KMS-11 (cell line): Measurements from ENCODE around the gene LSM12.
"Not testable (repeated sequence)": the region's sequence is repeated elsewhere in the genome, so short reads cannot be mapped to it uniquely, and the experiment has no call there.

Source experiments
- H2AFZ ChIP-seq: fragments of 200-600 bp; sonication (generic); 2 replicates; pipeline ENCODE4 v1.6.1; 2016; ENCODE audit warnings: antibody characterized with exemption, mixed run types, low read depth
- H3K27ac ChIP-seq: fragments of 200-600 bp; sonication (generic); 2 replicates; pipeline ENCODE4 v1.6.1; 2016; ENCODE audit warnings: mild to moderate bottlenecking, mixed run types
- H3K27me3 ChIP-seq: fragments of 200-600 bp; sonication (generic); 2 replicates; pipeline ENCODE4 v1.6.1; 2017; ENCODE audit warnings: mild to moderate bottlenecking, low read depth, mixed run types, moderate library complexity; ENCODE audit not compliant: insufficient read depth
- H3K36me3 ChIP-seq: fragments of 200-600 bp; sonication (generic); 2 replicates; pipeline ENCODE4 v1.6.1; 2017; ENCODE audit warnings: mild to moderate bottlenecking, mixed run types; ENCODE audit not compliant: insufficient read depth
- H3K4me1 ChIP-seq: fragments of 200-600 bp; sonication (generic); 2 replicates; pipeline ENCODE4 v1.6.1; 2016; ENCODE audit warnings: mild to moderate bottlenecking, low read depth, mixed run types; ENCODE audit not compliant: poor library complexity, severe bottlenecking
- H3K4me2 ChIP-seq: fragments of 200-600 bp; sonication (generic); 2 replicates; pipeline ENCODE4 v1.7.0; 2016; ENCODE audit warnings: mild to moderate bottlenecking, mixed run types
- H3K4me3 ChIP-seq: fragments of 200-600 bp; sonication (generic); IDR thresholded peaks from 2 replicates; pipeline ENCODE4 v1.6.1; 2017; ENCODE audit warnings: low read depth, low read length, mixed read lengths; ENCODE audit not compliant: insufficient read depth
- H3K79me2 ChIP-seq: fragments of 200-600 bp; sonication (generic); 2 replicates; pipeline ENCODE4 v1.6.1; 2016; ENCODE audit warnings: low read depth, mixed run types; ENCODE audit not compliant: insufficient read depth
- H3K9ac ChIP-seq: fragments of 200-600 bp; sonication (generic); 2 replicates; pipeline ENCODE4 v1.6.1; 2016; ENCODE audit warnings: mild to moderate bottlenecking, mixed run types
- H4K20me1 ChIP-seq: fragments of 200-600 bp; sonication (generic); 2 replicates; pipeline ENCODE4 v1.6.1; 2016; ENCODE audit warnings: mild to moderate bottlenecking, mixed run types; ENCODE audit not compliant: insufficient read depth
- CTCF ChIP-seq: fragments of 200-600 bp; sonication (generic); conservative IDR thresholded peaks from 2 replicates; pipeline ENCODE4 v1.6.1; 2017; ENCODE audit warnings: low read depth, mild to moderate bottlenecking, antibody characterized with exemption, low read length, moderate library complexity, mixed read lengths

The LSM12 gene

GRCh38 chr17:44037471-44037870 lies 29.0 kb downstream of the LSM12 start:
- H2AFZ ChIP-seq, result no peak overlapping the region
- H3K36me3 ChIP-seq, result 0 out of 2 replicates have a peak, but pooled peaks cover 4% of the 10 kb centered on the region
- H3K4me3 ChIP-seq, result no peak overlapping the region
- H3K4me2 ChIP-seq, result no peak overlapping the region
- H3K4me1 ChIP-seq, result peaks cover 14% of the 10 kb centered on the region
- peaks cover 3% of the 10 kb centered on the region; the same call in 1 of the 2 replicates for H4K20me1 ChIP-seq
- H3K9ac ChIP-seq, result no peak overlapping the region
- no peak for TF ChIP-seq CTCF
- no peaks in the 10 kb centered on the region for H3K27me3 ChIP-seq
- no peak overlapping the region for H3K27ac ChIP-seq
- H3K79me2 ChIP-seq, result peaks cover 34% of the 10 kb centered on the region; the same call in 1 of the 2 replicates

- not testable (repeated sequence) for H3K4me3 ChIP-seq, H3K4me1 ChIP-seq, H3K27ac ChIP-seq, H3K79me2 ChIP-seq, H2AFZ ChIP-seq, H3K27me3 ChIP-seq, H3K4me2 ChIP-seq, H4K20me1 ChIP-seq, H3K9ac ChIP-seq, H3K36me3 ChIP-seq
Measured at GRCh38 chr17:44034688-44035087, 31.8 kb downstream of the LSM12 start.

GRCh38 chr17:44033861-44034408 lies 32.5 kb downstream of the LSM12 start:
- Histone ChIP-seq H2AFZ (no peak overlapping the region), H3K4me1 (peaks cover 4% of the 10 kb centered on the region), H3K9ac (no peak overlapping the region), H3K27me3 (no peaks in the 10 kb centered on the region), H4K20me1 (no peaks in the 10 kb centered on the region), H3K27ac (no peak overlapping the region), H3K36me3 (0 out of 2 replicates have a peak, but pooled peaks cover 4% of the 10 kb centered on the region), H3K4me2 (no peak overlapping the region), H3K4me3 (no peak overlapping the region), H3K79me2 (peaks cover 5% of the 10 kb centered on the region; the same call in 1 of the 2 replicates)
- no peak for TF ChIP-seq CTCF

- H3K4me2 ChIP-seq, result no peak overlapping the region
- no peaks in the 10 kb centered on the region for H4K20me1 ChIP-seq
- H3K9ac ChIP-seq, result no peak overlapping the region
- H3K27ac ChIP-seq, result no peak overlapping the region
- H3K36me3 ChIP-seq, result no peaks in the 10 kb centered on the region
- no peak overlapping the region for H3K4me3 ChIP-seq
- TF ChIP-seq CTCF, result no peak
- no peak overlapping the region for H2AFZ ChIP-seq
- H3K79me2 ChIP-seq, result no peaks in the 10 kb centered on the region
- no peaks in the 10 kb centered on the region for H3K27me3 ChIP-seq
- peaks cover 4% of the 10 kb centered on the region for H3K4me1 ChIP-seq
Measured at GRCh38 chr17:44030482-44030881, 36.0 kb downstream of the LSM12 start.

GRCh38 chr17:44029736-44030135 lies 36.7 kb downstream of the LSM12 start:
- Histone ChIP-seq H3K4me1 (peaks cover 4% of the 10 kb centered on the region), H3K27me3 (no peaks in the 10 kb centered on the region), H3K4me2 (no peak overlapping the region), H4K20me1 (no peaks in the 10 kb centered on the region), H2AFZ (no peak overlapping the region), H3K27ac (no peak overlapping the region), H3K79me2 (no peaks in the 10 kb centered on the region), H3K9ac (no peak overlapping the region), H3K4me3 (no peak overlapping the region), H3K36me3 (no peaks in the 10 kb centered on the region)
- TF ChIP-seq CTCF, result no peak
